Effector CD8-positive, alpha-beta T cell (primary cell): ENCODE results near the gene VRK3.
"Not testable (repeated sequence)": the region's sequence is repeated elsewhere in the genome, so short reads cannot be mapped to it uniquely, and the experiment has no call there.

Source experiments
- DNase-seq: peaks from one replicate; lab custom pipeline; 2025; lab: John Stamatoyannopoulos, UW

Gene VRK3

GRCh38 chr19:49988007-49988406 is 37.2 kb downstream of the VRK3 start:
- no peak for DNase-seq

DNA sequence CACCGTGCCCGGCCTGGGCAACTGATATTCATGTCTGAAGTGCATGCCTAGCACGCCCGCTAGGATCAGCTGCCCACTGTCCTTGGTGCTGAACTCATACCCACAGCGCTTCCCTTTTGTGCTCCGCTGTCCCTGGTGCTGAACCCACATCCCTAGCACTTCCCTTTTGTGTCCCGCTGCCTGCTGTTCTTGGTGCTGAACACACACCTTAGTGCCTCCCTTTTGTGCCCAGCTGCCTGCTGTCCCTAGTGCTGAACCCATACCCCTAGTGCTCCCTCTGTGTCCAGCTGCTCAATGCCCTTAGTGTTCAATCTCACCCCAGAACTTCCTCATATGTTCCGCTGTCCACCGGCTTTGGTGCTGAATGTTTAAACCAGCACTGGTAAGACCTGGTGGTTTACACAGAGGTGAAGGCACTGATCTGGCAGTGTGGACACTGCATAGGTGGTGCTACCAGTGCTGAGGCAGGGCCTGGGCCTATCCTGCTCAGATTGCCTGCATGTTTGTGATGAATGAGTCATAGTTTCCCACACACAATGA is 37.9 kb downstream of the VRK3 start:
- DNase-seq: peak; percentile 68

GRCh38 chr19:49986354-49986753 is 38.8 kb downstream of the VRK3 start:
- DNase-seq: no peak

DNA sequence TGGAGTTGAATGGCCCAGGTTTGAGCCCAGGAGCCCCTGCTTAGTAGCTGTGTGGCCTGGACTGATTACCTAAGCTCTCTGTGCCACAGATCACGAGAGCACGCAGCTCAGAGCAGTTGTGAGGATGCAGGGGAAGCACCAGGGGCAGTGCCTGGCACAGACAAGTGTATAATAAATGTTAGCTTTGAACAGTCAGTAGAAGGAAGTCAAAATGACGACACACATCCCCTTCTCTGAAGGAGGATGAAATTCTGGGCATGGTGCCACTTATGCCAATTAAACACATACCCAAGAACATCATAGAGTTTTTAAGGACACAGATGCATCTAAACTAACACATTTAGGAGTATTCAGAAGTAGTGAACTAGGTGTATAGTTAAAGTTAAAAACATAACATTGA is 39.3 kb downstream of the VRK3 start:
- no peak for DNase-seq

DNA sequence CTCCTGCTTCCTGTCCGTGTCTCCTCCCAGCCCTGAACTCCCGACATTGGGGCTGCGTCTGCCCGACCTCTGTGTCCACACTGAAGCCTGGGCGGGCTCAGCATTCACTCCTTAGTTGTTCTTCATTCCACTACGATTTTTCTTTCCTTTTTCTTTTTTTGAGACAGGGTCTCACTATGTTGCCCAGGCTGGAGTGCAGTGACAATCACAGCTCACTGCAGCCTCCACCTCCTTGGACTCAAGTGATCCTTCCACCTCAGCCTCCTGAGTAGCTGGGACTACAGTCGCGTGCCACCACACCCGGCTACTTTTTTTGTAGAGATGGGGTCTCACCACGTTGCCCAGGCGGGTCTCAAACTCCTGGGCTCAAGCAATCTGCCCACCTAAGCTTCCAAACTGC is 40.7 kb downstream of the VRK3 start:
- no peak for DNase-seq

GRCh38 chr19:49983645-49984229 is 41.4 kb downstream of the VRK3 start:
- DNase-seq: peak; percentile 67

DNA sequence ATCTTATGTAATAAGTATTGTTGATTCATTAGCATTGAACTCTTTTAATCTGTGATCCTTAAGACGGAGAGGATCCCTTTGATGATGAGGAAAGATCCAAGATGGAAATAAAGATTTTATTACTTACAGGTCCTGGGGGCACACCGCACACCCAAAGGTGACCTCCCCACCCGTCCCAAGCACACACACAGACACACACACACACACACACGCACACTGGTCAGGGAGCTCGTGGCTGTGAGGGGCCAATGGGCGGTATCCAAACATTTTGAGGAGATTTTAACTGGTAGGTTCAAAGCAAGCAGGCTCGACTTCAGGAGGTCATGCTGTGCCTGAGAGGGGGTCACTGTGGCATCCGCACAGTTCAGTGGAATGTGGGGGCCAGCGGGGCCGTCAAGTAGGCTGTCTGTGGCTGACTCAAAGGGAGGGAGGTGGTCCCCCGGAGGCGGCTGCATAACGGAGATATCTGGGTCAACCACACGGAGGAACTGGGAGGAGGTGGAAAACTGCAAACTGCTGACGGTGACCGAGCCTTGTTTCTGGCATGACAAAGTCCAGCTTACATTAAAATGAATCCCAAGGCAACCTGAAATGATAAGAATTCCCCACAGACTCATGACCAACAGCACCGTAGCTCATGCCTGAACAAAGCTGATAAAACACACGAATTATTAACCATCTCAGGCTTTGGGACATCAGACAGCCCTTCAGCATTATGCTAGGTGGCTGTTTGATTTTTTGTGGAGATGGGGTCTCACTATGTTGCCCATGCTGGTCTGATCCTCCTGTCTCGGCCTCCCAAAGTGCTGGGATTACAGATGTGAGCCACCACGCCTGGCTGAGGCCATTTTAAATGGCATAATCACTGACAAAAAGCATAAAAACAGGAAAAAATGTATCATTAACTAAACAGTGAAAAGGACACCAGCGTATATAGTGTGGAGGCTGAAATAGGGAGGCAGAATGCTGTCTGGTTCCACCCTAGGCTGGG is 43.3 kb downstream of the VRK3 start:
- no peak for DNase-seq

DNA sequence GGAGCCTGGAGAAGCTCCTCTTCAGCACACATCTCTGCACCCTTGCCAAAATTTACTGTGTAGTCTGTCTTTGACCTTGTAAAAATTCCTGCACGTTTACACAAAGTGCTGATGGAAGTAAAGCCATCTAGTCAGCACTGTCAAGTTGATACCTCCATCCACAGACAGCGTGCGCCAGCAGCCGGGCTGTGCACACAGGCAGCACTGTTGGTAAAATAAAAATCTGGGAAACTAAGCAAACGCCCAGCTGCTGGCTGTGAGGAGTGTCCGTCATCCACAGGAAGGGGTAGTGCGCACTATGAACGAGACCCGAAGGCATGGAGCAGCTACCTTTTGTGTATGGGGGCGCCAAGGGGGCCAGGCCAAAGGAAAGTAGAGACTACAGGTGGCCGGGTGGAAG is 46.8 kb downstream of the VRK3 start:
- DNase-seq: no peak

DNA sequence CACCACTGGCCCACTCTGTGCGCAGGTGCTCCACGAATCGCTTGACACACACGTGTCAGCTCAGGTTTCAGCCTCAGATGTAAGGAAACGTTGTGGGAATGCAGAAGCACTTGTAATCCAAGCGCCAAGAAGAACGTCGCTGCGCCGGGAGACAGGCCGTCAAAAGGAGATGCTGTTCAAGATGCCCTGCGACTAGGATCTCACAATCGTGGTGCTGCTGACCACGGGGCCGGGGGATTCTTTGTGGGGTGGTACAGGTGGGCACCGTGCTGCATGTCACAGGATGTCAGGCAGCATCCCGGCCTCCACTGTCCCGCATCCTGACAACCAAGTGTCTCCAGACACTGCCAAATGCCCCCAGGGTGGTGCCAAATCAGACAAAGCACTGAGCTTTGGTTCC is 47.3 kb downstream of the VRK3 start:
- DNase-seq: no peak

GRCh38 chr19:49977076-49977475 is 48.1 kb downstream of the VRK3 start:
- no peak for DNase-seq

DNA sequence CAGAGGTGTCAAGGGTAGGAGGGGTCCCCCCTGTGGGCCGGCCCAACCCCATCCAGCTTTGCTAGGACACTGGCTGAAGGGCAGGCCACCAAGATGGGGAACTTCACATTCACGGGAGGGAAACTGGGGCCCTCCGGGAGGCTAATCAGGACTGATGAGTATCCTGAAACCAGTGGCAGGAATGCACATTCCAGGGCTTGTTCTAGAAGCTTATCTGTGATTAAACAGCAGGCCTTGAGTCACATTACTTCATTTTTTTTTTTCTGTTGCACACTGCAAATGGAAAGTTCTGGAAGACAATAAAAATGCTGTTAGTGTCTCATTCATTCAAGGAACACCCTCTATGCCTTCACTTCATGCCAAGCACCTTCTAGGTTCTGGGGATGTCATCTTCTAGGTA is 48.7 kb downstream of the VRK3 start:
- DNase-seq: no peak

DNA sequence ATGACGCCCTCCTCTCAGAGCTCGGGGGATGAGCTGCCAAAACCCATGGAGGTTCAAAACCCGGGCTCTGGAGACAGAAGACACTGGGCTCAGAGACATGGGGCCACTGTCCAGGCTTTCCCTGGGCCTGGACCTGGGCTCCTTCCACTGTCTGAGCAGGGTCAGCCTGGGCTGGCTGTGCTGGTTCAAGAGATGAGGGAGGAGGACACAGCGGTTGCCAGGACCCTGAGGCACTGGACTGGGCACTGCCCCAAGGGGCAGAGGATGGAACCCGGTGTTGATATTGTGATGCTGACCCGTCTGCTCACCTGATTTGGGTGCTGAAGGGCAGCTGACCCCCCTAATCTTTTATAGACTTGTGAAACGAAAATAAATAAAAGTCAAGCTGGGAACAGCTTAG is 50.1 kb downstream of the VRK3 start:
- no peak for DNase-seq

- no peak for DNase-seq
Observed at GRCh38 chr19:49973987-49974386, 51.2 kb downstream of the VRK3 start.

GRCh38 chr19:49972841-49973240 is 52.3 kb downstream of the VRK3 start:
- no peak for DNase-seq

GRCh38 chr19:49971991-49972411 is 53.2 kb downstream of the VRK3 start:
- DNase-seq: no peak

GRCh38 chr19:49969355-49969754 is 55.8 kb downstream of the VRK3 start:
- not testable (repeated sequence) for DNase-seq

DNA sequence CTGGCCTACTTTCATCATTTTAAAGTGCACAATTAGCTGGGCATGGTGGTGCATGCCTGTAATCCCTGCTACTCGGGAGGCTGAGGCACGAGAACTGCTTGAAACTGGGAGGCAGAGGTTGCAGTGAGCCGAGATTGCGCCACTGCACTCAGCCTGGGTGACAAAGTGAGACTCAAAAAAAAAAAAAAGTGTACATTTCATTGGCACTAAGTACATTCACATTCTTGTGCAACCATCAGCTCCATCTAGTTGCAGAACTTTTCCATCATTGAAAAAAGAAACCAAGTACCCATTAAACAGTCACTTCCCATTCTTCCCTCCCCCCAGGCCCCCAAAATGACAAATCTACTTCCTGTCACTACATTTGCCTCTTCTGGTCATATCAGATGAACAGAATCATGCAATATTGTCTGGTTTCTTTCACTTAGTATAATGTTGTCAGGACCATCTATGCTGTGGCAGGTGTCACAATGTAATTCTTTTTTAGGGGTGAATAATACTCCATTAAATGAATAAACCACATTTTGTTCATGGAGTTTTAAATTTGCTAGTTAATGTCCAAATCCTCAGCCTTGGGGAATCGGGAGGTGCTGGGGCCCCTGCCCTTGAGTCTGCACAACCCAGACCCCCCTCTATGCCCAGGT is 56.8 kb downstream of the VRK3 start:
- no peak for DNase-seq

DNA sequence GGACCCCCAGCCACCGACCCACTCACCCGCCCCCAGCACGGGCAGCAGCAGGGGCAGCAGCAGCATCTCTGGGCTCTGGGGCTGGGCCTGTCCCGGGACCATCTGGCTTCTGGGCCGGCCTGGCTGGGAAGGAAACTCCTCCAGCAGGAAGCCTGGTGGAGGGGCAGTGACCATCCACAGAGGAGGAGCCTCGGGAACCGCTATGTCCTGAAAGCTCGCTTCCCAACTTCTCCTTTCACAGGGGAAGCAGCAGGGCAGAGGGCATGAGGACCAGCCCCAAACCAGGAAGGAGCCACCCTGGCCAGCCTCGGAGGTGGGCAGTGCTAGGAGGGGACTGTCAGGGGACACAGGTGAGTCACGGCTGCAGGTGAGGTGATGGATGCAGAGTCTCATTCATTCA is 64.2 kb downstream of the VRK3 start, which contains the start of gene SIGLEC11:
TSS of gene SIGLEC11 (minus strand) at position 193 of the 400 bp plus-strand sequence. CDS start at position 102, 91 bp downstream.
- DNase-seq: not testable (repeated sequence)

DNA sequence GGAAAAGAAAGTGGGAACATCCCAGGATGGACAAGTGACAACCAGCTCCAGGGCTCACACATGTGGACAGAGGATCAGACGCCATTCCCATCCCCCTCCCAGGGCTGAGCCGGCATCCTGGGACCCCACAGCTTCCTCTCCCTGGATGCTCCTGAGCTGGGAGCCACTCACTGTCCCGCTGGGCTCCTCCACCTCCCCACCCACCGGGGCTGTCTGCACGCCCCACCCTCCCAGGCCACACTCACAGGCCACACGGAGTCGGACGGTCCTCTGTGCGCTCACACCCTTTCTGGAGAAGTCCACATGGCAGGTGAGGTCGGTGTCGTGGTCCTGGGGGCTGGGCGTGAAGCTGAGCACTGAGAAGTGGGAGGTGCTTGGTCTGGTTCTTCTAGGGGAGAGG is 65.3 kb downstream of the VRK3 start:
- DNase-seq: not testable (repeated sequence)

- not testable (repeated sequence) for DNase-seq
Observed at GRCh38 chr19:49958596-49958995, 66.6 kb downstream of the VRK3 start.

- DNase-seq: not testable (repeated sequence)
Observed at GRCh38 chr19:49958144-49958543, 67.0 kb downstream of the VRK3 start.

- DNase-seq: no peak
Observed at GRCh38 chr19:49957262-49957915, 67.8 kb downstream of the VRK3 start.
